SH-SY5Y (cell line): ENCODE data around the gene ASPG.

Experiments
- GATA2 ChIP-seq: IDR thresholded peaks from 2 replicates; pipeline ENCODE4 v1.6.1; 2011; ENCODE audit warnings: mild to moderate bottlenecking, low read depth, low read length
- GATA3 ChIP-seq: IDR thresholded peaks from 2 replicates; pipeline ENCODE4 v1.6.1; 2011; ENCODE audit warnings: low read depth, mild to moderate bottlenecking, low read length, moderate library complexity

- TF ChIP-seq GATA2 (no peak), GATA3 (no peak)
Measured at GRCh38 chr14:104105071-104105821, 19.7 kb downstream of the ASPG start.
